ENCODE measurements around the gene MTCL3.

Gene MTCL3

GRCh38 chr6:127484212-127484863 lies 34.8 kb downstream of the MTCL3 start:
- no peak overlapping the region for H2BK120ac ChIP-seq (ENCODE audit: low read depth, low read length, poor library complexity, severe bottlenecking)

More at GRCh38 chr6:127484212-127484863, 34.8 kb downstream of the MTCL3 start:
- no peak overlapping the region for H4K91ac ChIP-seq (ENCODE audit: insufficient read length, low read depth, low read length)
- H2AFZ ChIP-seq (ENCODE audit: low read length) = no peak overlapping the region
- no peak overlapping the region for H3K9ac ChIP-seq (ENCODE audit: extremely low read depth, insufficient read length, low read length)
- H3K27me3 Mint-ChIP-seq (ENCODE audit: low read depth) = no peaks in the 10 kb centered on the region
- H2AK5ac ChIP-seq (ENCODE audit: insufficient read length, low read length) = no peak overlapping the region
- H3K18ac ChIP-seq (ENCODE audit: insufficient read length, low read depth, low read length) = no peak overlapping the region
- H3K79me1 ChIP-seq (ENCODE audit: insufficient read depth, low read depth, low read length, poor library complexity, severe bottlenecking) = no peaks in the 10 kb centered on the region
- H3K4ac ChIP-seq (ENCODE audit: low read depth, low read length) = no peak overlapping the region
- no CpG with 5 or more reads among the region's 3 CpGs for WGBS (ENCODE audit: extremely low coverage, insufficient read length, low lambda C conversion rate)
- peaks cover 1 to 25% (median 14%) of the 10 kb centered on the region in 3 experiments; a peak in 5 of 7 replicates for H3K36me3 Mint-ChIP-seq (ENCODE audit: insufficient read depth in 1 of 3, low read depth in 3 of 3)
- no peaks in the 10 kb centered on the region; a peak in 1 of 5 replicates for H3K9me3 Mint-ChIP-seq
- H3T11ph ChIP-seq (ENCODE audit: low read length) = no peak overlapping the region
- no peaks in the 10 kb centered on the region for H3K27me3 ChIP-seq (ENCODE audit: insufficient read depth, low read length)
- H3K23me2 ChIP-seq (ENCODE audit: insufficient read length, low read depth, low read length, poor library complexity, severe bottlenecking) = no peaks in the 10 kb centered on the region
- no peak overlapping the region for H3K56ac ChIP-seq (ENCODE audit: insufficient read length, low read depth, low read length)
- H3K27ac ChIP-seq (ENCODE audit: insufficient read length, low read depth, low read length) = peak overlapping the region; percentile 99
- H3K4me3 Mint-ChIP-seq = no peak overlapping the region
- H2BK15ac ChIP-seq (ENCODE audit: low read depth, low read length) = no peak overlapping the region
- H4K5ac ChIP-seq (ENCODE audit: insufficient read length, low read depth, low read length) = no peak overlapping the region
- H3K14ac ChIP-seq (ENCODE audit: insufficient read depth, low read length) = no peak overlapping the region
- DNase-seq = no peak
- no peak overlapping the region for H2BK20ac ChIP-seq (ENCODE audit: low read depth, low read length, poor library complexity, severe bottlenecking)
- H3K9me3 ChIP-seq (ENCODE audit: control insufficient read depth, low read depth, low read length) = no peaks in the 10 kb centered on the region
- peaks cover 76 to 77% of the 10 kb centered on the region in 2 experiments for H3K4me1 Mint-ChIP-seq
- TF ChIP-seq, protein P1, sequence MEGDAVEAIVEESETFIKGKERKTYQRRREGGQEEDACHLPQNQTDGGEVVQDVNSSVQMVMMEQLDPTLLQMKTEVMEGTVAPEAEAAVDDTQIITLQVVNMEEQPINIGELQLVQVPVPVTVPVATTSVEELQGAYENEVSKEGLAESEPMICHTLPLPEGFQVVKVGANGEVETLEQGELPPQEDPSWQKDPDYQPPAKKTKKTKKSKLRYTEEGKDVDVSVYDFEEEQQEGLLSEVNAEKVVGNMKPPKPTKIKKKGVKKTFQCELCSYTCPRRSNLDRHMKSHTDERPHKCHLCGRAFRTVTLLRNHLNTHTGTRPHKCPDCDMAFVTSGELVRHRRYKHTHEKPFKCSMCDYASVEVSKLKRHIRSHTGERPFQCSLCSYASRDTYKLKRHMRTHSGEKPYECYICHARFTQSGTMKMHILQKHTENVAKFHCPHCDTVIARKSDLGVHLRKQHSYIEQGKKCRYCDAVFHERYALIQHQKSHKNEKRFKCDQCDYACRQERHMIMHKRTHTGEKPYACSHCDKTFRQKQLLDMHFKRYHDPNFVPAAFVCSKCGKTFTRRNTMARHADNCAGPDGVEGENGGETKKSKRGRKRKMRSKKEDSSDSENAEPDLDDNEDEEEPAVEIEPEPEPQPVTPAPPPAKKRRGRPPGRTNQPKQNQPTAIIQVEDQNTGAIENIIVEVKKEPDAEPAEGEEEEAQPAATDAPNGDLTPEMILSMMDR (conservative IDR thresholded peaks at IDR 0.05) = no peak
- H3K4me2 ChIP-seq (ENCODE audit: insufficient read depth, insufficient read length, low read length) = peak overlapping the region; percentile 65
- H3K4me1 ChIP-seq (ENCODE audit: insufficient read depth, low read length) = peaks cover 10% of the 10 kb centered on the region; the same call in 1 of the 2 replicates
- H2BK12ac ChIP-seq (ENCODE audit: insufficient read length, low read depth, low read length) = no peak overlapping the region
- no peak overlapping the region for H2BK5ac ChIP-seq (ENCODE audit: insufficient read length, low read length)
- H3K27ac Mint-ChIP-seq = peak overlapping the region; percentile 91 to 100 (median 99)
- no peaks in the 10 kb centered on the region for H4K20me1 ChIP-seq (ENCODE audit: control insufficient read depth, insufficient read depth, insufficient read length)
- H3K79me2 ChIP-seq (ENCODE audit: insufficient read depth, low read length) = no peaks in the 10 kb centered on the region
- no peak overlapping the region for H3K23ac ChIP-seq (ENCODE audit: insufficient read length, low read depth, low read length)
- no peak overlapping the region for H4K8ac ChIP-seq (replicated peaks; ENCODE audit: insufficient read length, low read depth, low read length)

All from H9 (cell line).